T follicular helper cell (primary cell): ENCODE measurements around the gene NOC3L.
"Not testable (repeated sequence)": the region's sequence is repeated elsewhere in the genome, so short reads cannot be mapped to it uniquely, and the experiment has no call there.

ENCODE experiments used
- DNase-seq: peaks from one replicate; pipeline ENCODE4 v3.0.0-alpha.2; 2020; ENCODE audit warnings: low read depth
- total RNA-seq, 2 experiments: gene quantifications; one replicate each; lab custom pipeline; 2026; lab: John Stamatoyannopoulos, UW

Gene NOC3L
- 50.5 to 147 reads per million in 2 experiments for total RNA-seq

GRCh38 chr10:94362360-94363250 is at the start of gene NOC3L:
TSS of gene NOC3L (minus strand) at chr10:94362939. CDS start at chr10:94362838, 101 bp downstream.
- DNase-seq = peak; percentile 93

GRCh38 chr10:94412449-94412848 is 49.7 kb upstream of the NOC3L start:
- DNase-seq = no peak

GRCh38 chr10:94411304-94411703 is 48.6 kb upstream of the NOC3L start:
- no peak for DNase-seq

GRCh38 chr10:94409021-94409657 is 46.4 kb upstream of the NOC3L start:
- DNase-seq = no peak

- DNase-seq = no peak
Measured at GRCh38 chr10:94407668-94408067, 44.9 kb upstream of the NOC3L start.

- no peak for DNase-seq
Measured at GRCh38 chr10:94405406-94405805, 42.7 kb upstream of the NOC3L start.

- no peak for DNase-seq
Measured at GRCh38 chr10:94403380-94404213, 40.9 kb upstream of the NOC3L start.

GRCh38 chr10:94402843-94403379 is 40.2 kb upstream of the NOC3L start:
- DNase-seq = no peak

- no peak for DNase-seq
Measured at GRCh38 chr10:94402204-94402842, 39.6 kb upstream of the NOC3L start, which contains the start of gene TBC1D12. TSS of gene TBC1D12 (plus strand) at chr10:94402541. CDS start at chr10:94402614, 73 bp downstream.

GRCh38 chr10:94398762-94399161 is 36.0 kb upstream of the NOC3L start:
- no peak for DNase-seq

GRCh38 chr10:94397549-94398370 is 35.0 kb upstream of the NOC3L start:
- no peak for DNase-seq

- not testable (repeated sequence) for DNase-seq
Measured at GRCh38 chr10:94392117-94392516, 29.4 kb upstream of the NOC3L start.

GRCh38 chr10:94385733-94386132 is 23.0 kb upstream of the NOC3L start:
- not testable (repeated sequence) for DNase-seq

GRCh38 chr10:94383530-94383929 is 20.8 kb upstream of the NOC3L start:
- no peak for DNase-seq

GRCh38 chr10:94376865-94377264 is 14.1 kb upstream of the NOC3L start:
- DNase-seq = no peak

- DNase-seq = no peak
Measured at GRCh38 chr10:94375374-94375773, 12.6 kb upstream of the NOC3L start.

- no peak for DNase-seq
Measured at GRCh38 chr10:94370501-94370900, 7.8 kb upstream of the NOC3L start.

GRCh38 chr10:94366382-94366781 is 3.6 kb upstream of the NOC3L start:
- DNase-seq = no peak

- DNase-seq = no peak
Measured at GRCh38 chr10:94364482-94364881, 1.7 kb upstream of the NOC3L start.

GRCh38 chr10:94363251-94363565 is 469 bp upstream of the NOC3L start:
- DNase-seq = no peak
